Activated CD8-positive, alpha-beta T cell treated with anti-CD3 and anti-CD28 coated beads for 36 hours (primary cell): Measurements from ENCODE around the gene TTC19. TPM values are rescaled to one million over a fixed set of nuclear protein-coding genes. Genes with fewer than 3 reads are reported as not detected.

Experiments
- ATAC-seq: fragments of 200-7000 bp; cut with Tn5 transposase; one replicate; pipeline ENCODE4 v1.10.0; 2021; ENCODE audit warnings: mild to moderate bottlenecking, moderate library complexity
- CTCF ChIA-PET: fragments of 350-600 bp; sonication (Branson Sonifier 250); formaldehyde crosslinking; loops from one replicate; lab custom pipeline; 2021; ENCODE audit warnings: antibody characterized with exemption; lab: Charles Lee
- POLR2A ChIA-PET: fragments of 350-600 bp; sonication (Branson Sonifier 250); formaldehyde crosslinking; loops from one replicate; lab custom pipeline; 2021; ENCODE audit warnings: antibody characterized with exemption; lab: Charles Lee
- DNase-seq: peaks from one replicate; pipeline ENCODE4 v3.0.0-alpha.2; 2020
- H3K27ac Mint-ChIP-seq: one replicate; pipeline ENCODE4 v1.8.0; 2021; ENCODE audit warnings: mild to moderate bottlenecking, mixed read lengths
- H3K27me3 Mint-ChIP-seq: one replicate; pipeline ENCODE4 v1.8.0; 2021; ENCODE audit warnings: mixed read lengths
- H3K36me3 Mint-ChIP-seq: one replicate; pipeline ENCODE4 v1.8.0; 2021; ENCODE audit warnings: low read depth, mixed read lengths
- H3K4me1 Mint-ChIP-seq: one replicate; pipeline ENCODE4 v1.8.0; 2021; ENCODE audit warnings: low read depth, mixed read lengths
- H3K4me3 Mint-ChIP-seq: one replicate; pipeline ENCODE4 v1.8.0; 2021; ENCODE audit warnings: mild to moderate bottlenecking, moderate library complexity, mixed read lengths
- H3K9me3 Mint-ChIP-seq: one replicate; pipeline ENCODE4 v1.8.0; 2021; ENCODE audit warnings: mixed read lengths
- CTCF ChIP-seq: fragments of 200-600 bp; IDR thresholded peaks from one replicate; pipeline ENCODE4 v1.8.0; 2022; ENCODE audit warnings: antibody characterized with exemption, mild to moderate bottlenecking
- intact Hi-C: fragments of 100-400 bp; cut with micrococcal nuclease; formaldehyde crosslinking; loops from one replicate; pipeline ENCODE4 v1.10.0; 2022
- total RNA-seq, 2 experiments: library from RNA; stranded (reverse); gene quantifications; one replicate each; pipeline ENCODE4 v1.2.3, GENCODE V29; 2021

The TTC19 gene
- total RNA-seq, 2 experiments from 2014 or later: 24.7 to 26.0 TPM

GRCh38 chr17:15981208-15981607 lies 18.4 kb upstream of the TTC19 start:
- no peak overlapping the region for H3K4me3 Mint-ChIP-seq
- peak; percentile 72 for DNase-seq
- H3K27me3 Mint-ChIP-seq: no peaks in the 10 kb centered on the region
- ChIA-PET POLR2A (interaction anchor here (0.8 kb wide), 1 partner anchor 23 kb away, joined by 3 read pairs; no protein-coding TSS in a partner anchor), CTCF (interaction anchor here (0.9 to 1.6 kb wide), 3 partner anchors 11 to 152 kb away, joined by 3 to 5 read pairs (median 3); partner anchors contain the start of gene ZSWIM7)
- H3K36me3 Mint-ChIP-seq: peaks cover 44% of the 10 kb centered on the region
- intact Hi-C loops: no loop called here
- peak; percentile 100 for ATAC-seq
- H3K4me1 Mint-ChIP-seq: peaks cover 26% of the 10 kb centered on the region
- H3K27ac Mint-ChIP-seq: peak overlapping the region; percentile 25
- no peak for TF ChIP-seq CTCF
- no peaks in the 10 kb centered on the region for H3K9me3 Mint-ChIP-seq

- Mint-ChIP-seq H3K36me3 (peaks cover 47% of the 10 kb centered on the region), H3K4me1 (peaks cover 25% of the 10 kb centered on the region), H3K4me3 (no peak overlapping the region), H3K9me3 (no peaks in the 10 kb centered on the region), H3K27me3 (no peaks in the 10 kb centered on the region), H3K27ac (no peak overlapping the region)
- intact Hi-C loops: no loop called here
- DNase-seq (no peak), ATAC-seq (no peak)
- ChIA-PET POLR2A (interaction anchor here (0.8 to 0.9 kb wide), 2 partner anchors 16 to 23 kb away, joined by 3 to 4 read pairs; no protein-coding TSS in a partner anchor), CTCF (interaction anchor here (0.9 to 1.6 kb wide), 3 partner anchors 10 to 153 kb away, joined by 3 to 5 read pairs (median 3); no protein-coding TSS in a partner anchor)
- TF ChIP-seq CTCF: no peak
Observed at GRCh38 chr17:15981646-15982580, 17.7 kb upstream of the TTC19 start.

GRCh38 chr17:15996322-15996721 lies 3.3 kb upstream of the TTC19 start:
- DNase-seq (no peak), ATAC-seq (no peak)
- Mint-ChIP-seq H3K27me3 (no peaks in the 10 kb centered on the region), H3K27ac (no peak overlapping the region), H3K9me3 (peaks cover 2% of the 10 kb centered on the region), H3K4me1 (peaks cover 13% of the 10 kb centered on the region), H3K4me3 (no peak overlapping the region), H3K36me3 (peaks cover 13% of the 10 kb centered on the region)
- intact Hi-C loops: loop anchor here (5.0 kb wide), 1 partner anchor 39 kb away; no protein-coding TSS in a partner anchor
- POLR2A ChIA-PET: interaction anchor here (1.2 kb wide), 1 partner anchor 10 kb away, joined by 3 read pairs; no protein-coding TSS in a partner anchor
- no peak for TF ChIP-seq CTCF
- CTCF ChIA-PET: interaction anchor here (1.2 to 1.4 kb wide), 2 partner anchors 51 to 168 kb away, joined by 4 read pairs; partner anchors contain the start of gene ADORA2B

DNA sequence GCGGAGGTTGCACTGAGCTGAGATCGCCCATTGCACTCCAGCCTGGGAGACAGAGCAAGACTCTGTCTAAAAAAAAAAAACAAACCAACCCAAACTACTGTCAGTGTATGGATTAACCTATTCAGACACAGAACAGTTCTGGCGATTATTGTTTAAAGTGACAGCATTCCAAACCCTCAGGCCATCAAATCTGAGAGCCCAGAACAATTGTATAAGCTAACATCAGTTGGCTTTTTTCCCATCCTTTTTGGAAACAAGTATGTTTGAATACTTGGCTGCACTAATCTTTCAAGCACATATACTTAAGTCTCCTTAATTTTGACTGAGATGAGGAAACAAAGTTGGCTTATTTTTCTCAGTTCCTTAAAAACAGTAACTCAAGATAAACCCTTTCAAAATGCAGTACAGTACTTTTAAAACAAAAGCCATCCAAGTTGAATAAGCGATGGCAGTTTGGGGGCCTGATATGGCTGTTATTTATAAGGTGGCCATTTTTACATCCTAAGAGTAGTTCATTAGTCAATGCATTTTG lies 1.5 kb upstream of the TTC19 start:
- intact Hi-C loops: loop anchor here (5.0 kb wide), 1 partner anchor 41 kb away; no protein-coding TSS in a partner anchor
- peak overlapping the region; percentile 96 for H3K27ac Mint-ChIP-seq
- H3K9me3 Mint-ChIP-seq: peaks cover 9% of the 10 kb centered on the region
- no peak for ATAC-seq
- DNase-seq: no peak
- H3K27me3 Mint-ChIP-seq: no peaks in the 10 kb centered on the region
- no peak for TF ChIP-seq CTCF
- H3K4me3 Mint-ChIP-seq: peak overlapping the region; percentile 96
- POLR2A ChIA-PET: interaction anchor here (1.3 to 2.3 kb wide), 3 partner anchors 12 to 218 kb away, joined by 3 to 22 read pairs (median 3); partner anchors contain the start of gene ADORA2B
- CTCF ChIA-PET: interaction anchor here (0.7 to 1.7 kb wide), 3 partner anchors 33 to 101 kb away, joined by 3 to 14 read pairs (median 3); partner anchors contain the start of gene ADORA2B
- peaks cover 25% of the 10 kb centered on the region for H3K4me1 Mint-ChIP-seq
- peaks cover 29% of the 10 kb centered on the region for H3K36me3 Mint-ChIP-seq
